HG03025 (cell line): ENCODE results near the gene SRC.
A peak's percentile ranks its signal among the peaks of the same experiment; 100 is the strongest.

Source experiments
- ATAC-seq: cut with Tn5 transposase; IDR thresholded peaks from one replicate; pipeline ENCODE4 v1.9.1; 2021; ENCODE audit warnings: mild to moderate bottlenecking, moderate library complexity; ENCODE audit not compliant: unreplicated experiment, low FRiP score

SRC gene

DNA sequence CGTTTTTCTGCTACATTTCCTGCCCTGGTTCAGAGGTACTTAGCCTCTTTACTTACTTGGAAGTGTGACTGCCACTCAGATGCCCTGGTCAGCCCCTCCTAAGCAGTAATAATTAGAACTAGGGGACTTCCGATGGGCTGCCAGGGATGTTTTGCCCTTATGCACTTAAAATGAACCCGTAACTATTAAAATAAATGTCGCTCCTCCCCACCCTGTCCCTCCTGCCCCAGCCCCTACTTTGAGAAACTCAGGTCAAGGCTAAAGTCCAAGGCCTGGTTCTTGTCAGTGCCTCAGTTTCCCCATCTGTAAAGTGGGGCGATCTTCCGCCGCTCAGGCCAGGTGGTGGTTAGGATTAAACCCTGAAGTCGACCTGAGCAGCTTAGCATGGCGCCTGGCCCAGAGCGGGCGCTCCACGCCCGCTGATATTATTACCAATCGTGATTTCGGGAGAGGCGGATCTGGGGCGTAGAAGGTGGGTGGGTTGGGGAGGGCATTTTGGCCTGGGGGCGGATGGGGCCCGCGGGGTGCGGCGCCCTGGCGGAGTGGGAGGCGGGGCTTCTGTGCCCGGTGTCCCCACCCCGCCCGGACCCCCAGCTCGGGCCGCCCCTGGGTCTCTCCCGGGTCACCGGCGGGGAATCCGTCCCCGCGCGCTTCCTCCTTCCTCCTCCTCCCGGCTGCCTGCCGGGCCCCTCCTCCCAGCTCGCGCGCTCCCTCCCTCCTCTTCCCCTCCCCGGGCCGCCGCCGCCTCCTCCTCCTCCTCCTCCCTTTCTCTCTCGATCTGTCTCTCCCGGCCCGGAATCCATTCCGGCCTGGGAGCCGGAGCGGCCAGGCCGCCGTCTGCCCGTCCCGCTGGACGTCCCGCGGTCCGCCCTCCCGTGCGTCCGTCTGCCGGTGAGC, at the start of gene SRC:
Gene SRC, plus strand, starts transcription at position 802 of the 897 bp plus-strand sequence. CDS start 38,014 bp downstream, outside the sequence.
- ATAC-seq, result no peak

- ATAC-seq, result no peak
Measured at GRCh38 chr20:37296371-37296770, 49.6 kb upstream of the SRC start.

DNA sequence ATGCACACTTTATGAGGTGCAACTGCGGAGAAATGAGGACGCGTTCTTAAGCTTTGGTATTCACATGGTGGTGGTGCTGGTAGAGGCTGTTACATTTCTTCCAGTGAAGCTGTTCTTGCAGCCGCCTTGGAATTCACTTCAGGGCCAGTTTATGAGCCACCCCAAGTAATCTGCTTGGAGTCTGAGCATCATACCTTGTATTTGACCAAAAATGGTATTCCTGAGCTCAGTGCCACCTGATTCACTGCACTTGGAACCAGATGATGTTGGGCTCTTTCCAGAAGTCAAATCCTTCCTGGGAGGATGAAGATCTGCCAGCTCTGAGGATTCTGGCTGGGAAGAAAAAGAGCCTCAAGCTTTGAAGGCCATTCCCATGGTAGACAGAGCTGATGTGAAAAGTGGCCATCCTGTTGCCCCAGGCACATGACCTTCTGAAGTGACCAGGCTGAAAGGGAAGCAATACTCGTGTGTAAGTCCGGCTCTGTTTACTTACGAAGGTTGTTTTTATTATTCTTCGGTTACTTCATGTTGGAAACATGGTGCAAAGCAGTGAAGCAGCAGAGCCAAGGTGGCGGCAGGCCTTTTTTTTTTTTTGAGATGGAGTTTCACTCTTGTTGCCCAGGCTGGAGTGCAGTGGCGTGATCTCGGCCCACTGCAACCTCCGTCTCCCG, 48.7 kb upstream of the SRC start:
- ATAC-seq, result no peak

- no peak for ATAC-seq
Measured at GRCh38 chr20:37298190-37298939, 47.6 kb upstream of the SRC start.

DNA sequence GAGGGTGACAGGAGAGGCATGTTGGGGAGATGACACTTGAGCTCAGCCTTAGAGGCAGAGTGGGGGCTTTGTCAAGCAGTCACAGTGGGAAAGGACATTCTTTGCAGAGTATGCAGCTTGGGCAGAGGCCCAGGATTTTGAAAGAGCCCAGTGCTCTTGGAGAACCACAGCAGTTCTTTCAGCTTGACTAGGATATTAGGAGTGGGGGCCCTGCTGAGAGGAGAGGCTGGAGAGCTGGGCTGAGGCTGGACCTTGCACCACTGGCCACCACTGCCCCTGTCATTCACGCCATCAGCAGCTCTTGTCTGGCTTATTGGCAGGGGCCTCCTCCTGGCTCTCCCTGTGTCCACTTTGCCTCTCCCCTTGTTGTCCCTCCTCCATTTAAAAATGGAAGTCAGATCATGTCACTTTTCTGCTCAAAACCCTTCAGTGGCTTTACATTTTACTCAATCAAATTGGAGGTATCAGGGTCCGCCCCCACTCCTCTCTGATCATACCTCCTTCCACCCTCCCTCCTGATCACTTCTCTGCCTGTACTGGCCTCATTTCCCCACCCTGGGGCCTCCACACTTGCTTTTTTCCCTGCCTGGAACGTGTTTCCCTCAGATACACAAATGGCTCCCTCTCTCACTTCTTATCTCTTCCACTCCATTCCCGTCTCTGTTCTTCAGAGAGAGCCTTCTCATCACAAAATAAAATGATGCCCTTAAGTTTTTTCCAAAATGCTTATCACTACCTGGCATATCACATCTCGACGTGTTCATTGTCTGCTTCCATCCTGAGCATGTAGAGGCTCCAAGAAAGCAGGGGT, 46.0 kb upstream of the SRC start:
- no peak for ATAC-seq

GRCh38 chr20:37301120-37301519, 44.8 kb upstream of the SRC start:
- no peak for ATAC-seq

DNA sequence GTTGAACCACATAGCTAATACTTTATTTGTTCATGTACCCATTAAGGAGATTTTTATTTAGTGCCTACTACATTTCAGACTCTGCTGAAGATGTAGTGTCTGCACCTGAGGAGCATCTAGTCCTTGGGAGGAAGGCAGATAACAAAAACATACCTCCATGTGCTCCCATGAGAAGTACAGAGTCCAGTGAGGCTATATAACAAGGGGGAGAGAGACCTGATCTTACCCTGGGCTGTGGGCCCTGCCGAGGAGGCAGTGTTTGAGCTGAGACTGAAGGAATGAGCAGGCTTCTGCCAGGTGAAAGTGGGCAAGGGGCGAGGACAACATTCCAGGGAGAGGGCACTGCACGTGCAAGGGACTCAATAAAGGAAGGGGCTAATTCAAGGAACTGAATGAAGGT, 44.4 kb upstream of the SRC start:
- no peak for ATAC-seq

DNA sequence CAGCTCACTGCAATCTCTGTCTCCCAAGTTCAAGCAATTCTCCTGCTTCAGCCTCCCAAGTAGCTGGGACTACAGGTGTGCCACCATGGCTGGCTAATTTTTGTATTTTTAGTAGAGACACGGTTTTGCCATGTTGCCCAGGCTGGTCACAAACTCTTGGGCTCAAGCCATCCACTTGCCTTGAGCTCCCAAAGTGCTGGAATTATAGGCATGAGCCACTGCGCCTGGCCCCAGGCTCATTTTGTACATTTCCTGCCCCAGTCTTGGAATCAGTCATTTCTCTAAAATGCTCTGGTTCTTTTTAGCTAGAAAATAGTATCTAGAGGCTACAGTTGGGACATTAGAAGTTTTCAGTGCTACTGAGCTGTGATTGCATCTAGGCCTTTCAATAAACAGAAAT, 43.0 kb upstream of the SRC start:
- no peak for ATAC-seq

- ATAC-seq, result no peak
Measured at GRCh38 chr20:37303637-37304036, 42.3 kb upstream of the SRC start.

GRCh38 chr20:37305079-37305478, 40.9 kb upstream of the SRC start:
- no peak for ATAC-seq

- ATAC-seq, result no peak
Measured at GRCh38 chr20:37305839-37306238, 40.1 kb upstream of the SRC start.

DNA sequence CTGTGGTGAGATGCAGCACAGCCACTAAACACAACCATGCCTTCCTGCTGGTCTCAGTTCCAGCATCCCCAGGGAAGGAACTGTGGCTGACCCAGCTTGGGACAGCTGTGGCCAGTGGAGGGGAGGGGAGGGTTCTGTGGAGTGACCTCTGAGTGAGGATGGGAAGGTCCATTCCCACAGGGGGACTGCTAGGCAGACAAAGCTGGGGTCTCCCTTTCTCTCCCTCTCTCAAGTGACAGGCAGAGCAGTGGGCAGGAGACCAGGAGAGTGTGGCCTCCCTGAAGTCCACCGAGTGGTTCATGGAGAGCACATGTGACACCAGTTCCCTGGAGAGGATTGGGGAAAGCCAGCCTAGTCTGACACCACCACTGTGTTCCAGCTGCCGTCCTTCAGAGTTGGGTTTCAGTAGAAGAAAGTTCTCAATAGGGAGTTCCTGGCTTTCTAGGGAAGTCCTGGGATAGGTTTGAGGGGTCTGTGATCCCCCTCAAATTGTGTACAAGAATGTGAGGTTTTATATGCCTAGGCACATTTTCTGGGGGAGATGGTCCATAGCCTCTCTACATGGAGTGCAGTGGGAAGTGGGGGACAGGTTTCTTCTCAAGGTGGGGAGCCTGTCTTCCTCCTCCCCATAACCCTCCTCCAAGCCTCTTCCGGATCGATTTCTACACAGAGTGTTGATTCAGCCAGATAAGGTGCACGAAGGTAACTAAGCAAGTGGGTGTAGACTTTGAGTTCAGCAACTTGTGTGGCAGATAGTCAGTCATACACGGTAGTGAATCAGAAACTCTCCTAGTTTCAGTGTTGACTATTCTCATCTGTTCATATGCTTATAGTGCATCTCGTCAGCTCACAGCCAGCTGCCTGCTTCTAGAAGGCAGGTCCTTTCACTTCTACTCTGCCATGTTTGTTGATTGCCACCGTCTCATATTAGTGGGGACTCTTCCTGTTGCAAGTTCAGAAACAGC, 37.6 kb upstream of the SRC start:
- ATAC-seq, result peak; percentile 71

- no peak for ATAC-seq
Measured at GRCh38 chr20:37309290-37309689, 36.6 kb upstream of the SRC start.

GRCh38 chr20:37309936-37310590, 35.9 kb upstream of the SRC start:
- ATAC-seq, result no peak

- no peak for ATAC-seq
Measured at GRCh38 chr20:37310951-37311350, 35.0 kb upstream of the SRC start.

- ATAC-seq, result no peak
Measured at GRCh38 chr20:37311710-37312355, 34.1 kb upstream of the SRC start.

DNA sequence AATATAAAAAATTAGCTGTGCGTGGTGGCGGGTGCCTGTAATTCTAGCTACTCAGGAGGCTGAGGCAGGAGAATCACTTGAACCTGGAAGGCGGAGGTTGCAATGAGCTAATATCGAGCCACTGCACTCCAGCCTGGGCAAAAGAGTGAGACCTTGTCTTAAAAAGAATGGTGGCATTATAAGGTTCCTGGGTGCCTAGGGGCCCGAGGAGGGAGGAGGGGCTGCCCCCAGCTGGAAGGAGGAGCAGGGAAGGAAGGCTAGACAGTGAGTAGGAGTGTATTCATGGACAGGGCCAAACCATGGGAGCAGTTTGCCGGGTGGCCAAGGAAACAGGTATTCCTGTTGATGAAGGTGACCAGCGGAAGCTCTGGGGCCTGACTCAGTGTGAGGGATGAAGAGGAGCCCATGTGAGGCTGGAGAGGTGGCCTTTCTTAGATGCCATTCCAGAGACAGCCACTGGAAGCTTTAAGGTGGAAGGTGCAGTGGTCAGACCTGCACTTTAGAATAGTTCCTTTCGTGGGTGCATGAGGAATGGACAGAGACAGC, 32.3 kb upstream of the SRC start:
- no peak for ATAC-seq

GRCh38 chr20:37314099-37314498, 31.8 kb upstream of the SRC start:
- no peak for ATAC-seq
